ENCODE results near the gene ERCC6L2. TPM values are rescaled to one million over a fixed set of nuclear protein-coding genes. Genes with fewer than 3 reads are reported as not detected.

The ERCC6L2 gene
- total RNA-seq, 2 experiments from 2014 or later: 40.7 to 47.2 TPM

- H3K9me3 Mint-ChIP-seq: peaks cover 12% of the 10 kb centered on the region
- CTCF ChIA-PET: interaction anchor here (0.6 to 1.3 kb wide), 3 partner anchors 10 to 1580 kb away, joined by 3 read pairs; no protein-coding TSS in a partner anchor
- H3K36me3 Mint-ChIP-seq (ENCODE audit: low read depth): peaks cover 30% of the 10 kb centered on the region
- peaks cover 2% of the 10 kb centered on the region for H3K27me3 Mint-ChIP-seq
- no peaks in the 10 kb centered on the region for H3K4me1 Mint-ChIP-seq
- H3K27ac Mint-ChIP-seq: no peak overlapping the region
- DNase-seq: no peak
- no peak overlapping the region for H3K4me3 Mint-ChIP-seq
- POLR2A ChIA-PET: no interaction called here
Observed at GRCh38 chr9:95845751-95846150, 29.7 kb upstream of the ERCC6L2 start.

- H3K9me3 Mint-ChIP-seq: peaks cover 10% of the 10 kb centered on the region
- DNase-seq: no peak
- no peaks in the 10 kb centered on the region for H3K27me3 Mint-ChIP-seq
- CTCF ChIA-PET: interaction anchor here (0.6 to 0.9 kb wide), 3 partner anchors 175 to 397 kb away, joined by 3 read pairs; no protein-coding TSS in a partner anchor
- POLR2A ChIA-PET: no interaction called here
- peaks cover 31% of the 10 kb centered on the region for H3K36me3 Mint-ChIP-seq (ENCODE audit: low read depth)
- peaks cover 14% of the 10 kb centered on the region for H3K4me1 Mint-ChIP-seq
- no peak overlapping the region for H3K27ac Mint-ChIP-seq
- no peak overlapping the region for H3K4me3 Mint-ChIP-seq
Observed at GRCh38 chr9:95848764-95849163, 26.7 kb upstream of the ERCC6L2 start.

GRCh38 chr9:95852059-95853032, 23.1 kb upstream of the ERCC6L2 start:
- peaks cover 31% of the 10 kb centered on the region for H3K36me3 Mint-ChIP-seq (ENCODE audit: low read depth)
- peaks cover 14% of the 10 kb centered on the region for H3K4me1 Mint-ChIP-seq
- no peak for DNase-seq
- CTCF ChIA-PET: interaction anchor here (1.0 to 1.6 kb wide), 3 partner anchors 17 to 30 kb away, joined by 3 read pairs; partner anchors contain the start of gene ERCC6L2
- no peaks in the 10 kb centered on the region for H3K27me3 Mint-ChIP-seq
- H3K4me3 Mint-ChIP-seq: no peak overlapping the region
- POLR2A ChIA-PET: no interaction called here
- H3K27ac Mint-ChIP-seq: no peak overlapping the region
- H3K9me3 Mint-ChIP-seq: peaks cover 7% of the 10 kb centered on the region

- CTCF ChIA-PET: interaction anchor here (0.6 to 1.6 kb wide), 2 partner anchors 32 to 123 kb away, joined by 3 read pairs; no protein-coding TSS in a partner anchor
- no peaks in the 10 kb centered on the region for H3K9me3 Mint-ChIP-seq
- no peak for DNase-seq
- H3K4me1 Mint-ChIP-seq: peaks cover 14% of the 10 kb centered on the region
- H3K27me3 Mint-ChIP-seq: no peaks in the 10 kb centered on the region
- no peak overlapping the region for H3K4me3 Mint-ChIP-seq
- H3K27ac Mint-ChIP-seq: no peak overlapping the region
- H3K36me3 Mint-ChIP-seq (ENCODE audit: low read depth): peaks cover 11% of the 10 kb centered on the region
- POLR2A ChIA-PET: no interaction called here
Observed at GRCh38 chr9:95854386-95855020, 21.0 kb upstream of the ERCC6L2 start.

- Mint-ChIP-seq H3K4me3 (no peak overlapping the region), H3K4me1 (peaks cover 14% of the 10 kb centered on the region), H3K27me3 (no peaks in the 10 kb centered on the region), H3K9me3 (no peaks in the 10 kb centered on the region), H3K36me3 (ENCODE audit: low read depth) (peaks cover 8% of the 10 kb centered on the region), H3K27ac (no peak overlapping the region)
- DNase-seq: no peak
- ChIA-PET POLR2A (no interaction called here), CTCF (no interaction called here)
Observed at GRCh38 chr9:95855961-95856360, 19.5 kb upstream of the ERCC6L2 start.

- peaks cover 10% of the 10 kb centered on the region for H3K4me1 Mint-ChIP-seq
- H3K4me3 Mint-ChIP-seq: no peak overlapping the region
- H3K27me3 Mint-ChIP-seq: peaks cover 1% of the 10 kb centered on the region
- H3K9me3 Mint-ChIP-seq: peaks cover 6% of the 10 kb centered on the region
- peaks cover 9% of the 10 kb centered on the region for H3K36me3 Mint-ChIP-seq (ENCODE audit: low read depth)
- ChIA-PET POLR2A (no interaction called here), CTCF (interaction anchor here (0.9 kb wide), 1 partner anchor 17 kb away, joined by 4 read pairs; no protein-coding TSS in a partner anchor)
- DNase-seq: no peak
- H3K27ac Mint-ChIP-seq: no peak overlapping the region
Observed at GRCh38 chr9:95857124-95857523, 18.4 kb upstream of the ERCC6L2 start.

GRCh38 chr9:95857896-95858295, 17.6 kb upstream of the ERCC6L2 start:
- CTCF ChIA-PET: interaction anchor here (0.9 kb wide), 1 partner anchor 16 kb away, joined by 4 read pairs; no protein-coding TSS in a partner anchor
- POLR2A ChIA-PET: interaction anchor here (0.6 to 0.7 kb wide), 2 partner anchors 63 to 528 kb away, joined by 3 read pairs; no protein-coding TSS in a partner anchor
- no peak overlapping the region for H3K27ac Mint-ChIP-seq

GRCh38 chr9:95862343-95862742, 13.1 kb upstream of the ERCC6L2 start:
- H3K27me3 Mint-ChIP-seq: peaks cover 3% of the 10 kb centered on the region
- DNase-seq: no peak
- CTCF ChIA-PET: no interaction called here
- H3K27ac Mint-ChIP-seq: no peak overlapping the region
- peaks cover 18% of the 10 kb centered on the region for H3K9me3 Mint-ChIP-seq
- H3K36me3 Mint-ChIP-seq (ENCODE audit: low read depth): peaks cover 15% of the 10 kb centered on the region
- POLR2A ChIA-PET: no interaction called here
- H3K4me1 Mint-ChIP-seq: no peaks in the 10 kb centered on the region
- H3K4me3 Mint-ChIP-seq: no peak overlapping the region

More at GRCh38 chr9:95857896-95858295, 17.6 kb upstream of the ERCC6L2 start:
- Mint-ChIP-seq H3K27me3 (peaks cover 3% of the 10 kb centered on the region), H3K36me3 (ENCODE audit: low read depth) (peaks cover 12% of the 10 kb centered on the region), H3K9me3 (peaks cover 11% of the 10 kb centered on the region), H3K4me3 (no peak overlapping the region), H3K4me1 (peaks cover 3% of the 10 kb centered on the region)
- DNase-seq: no peak

- no peaks in the 10 kb centered on the region for H3K4me1 Mint-ChIP-seq
- H3K4me3 Mint-ChIP-seq: no peak overlapping the region
- peaks cover 23% of the 10 kb centered on the region for H3K36me3 Mint-ChIP-seq (ENCODE audit: low read depth)
- H3K27me3 Mint-ChIP-seq: peaks cover 3% of the 10 kb centered on the region
- DNase-seq: no peak
- H3K27ac Mint-ChIP-seq: no peak overlapping the region
- peaks cover 18% of the 10 kb centered on the region for H3K9me3 Mint-ChIP-seq
- CTCF ChIA-PET: interaction anchor here (1.0 kb wide), 1 partner anchor 17 kb away, joined by 3 read pairs; no protein-coding TSS in a partner anchor
- POLR2A ChIA-PET: no interaction called here
Observed at GRCh38 chr9:95864852-95865580, 10.5 kb upstream of the ERCC6L2 start.

GRCh38 chr9:95870352-95870751, 5.1 kb upstream of the ERCC6L2 start:
- Mint-ChIP-seq H3K27me3 (no peaks in the 10 kb centered on the region), H3K4me3 (no peak overlapping the region), H3K27ac (no peak overlapping the region), H3K36me3 (ENCODE audit: low read depth) (peaks cover 55% of the 10 kb centered on the region), H3K9me3 (peaks cover 9% of the 10 kb centered on the region), H3K4me1 (peaks cover 19% of the 10 kb centered on the region)
- DNase-seq: no peak
- ChIA-PET CTCF (no interaction called here), POLR2A (no interaction called here)

GRCh38 chr9:95870906-95871305, 4.6 kb upstream of the ERCC6L2 start:
- Mint-ChIP-seq H3K4me3 (no peak overlapping the region), H3K36me3 (ENCODE audit: low read depth) (peaks cover 57% of the 10 kb centered on the region), H3K4me1 (peaks cover 19% of the 10 kb centered on the region), H3K9me3 (peaks cover 9% of the 10 kb centered on the region), H3K27ac (no peak overlapping the region), H3K27me3 (no peaks in the 10 kb centered on the region)
- POLR2A ChIA-PET: interaction anchor here (0.6 kb wide), 1 partner anchor 48 kb away, joined by 7 read pairs; no protein-coding TSS in a partner anchor
- no peak for DNase-seq
- CTCF ChIA-PET: no interaction called here

- Mint-ChIP-seq H3K27me3 (no peaks in the 10 kb centered on the region), H3K27ac (no peak overlapping the region), H3K36me3 (ENCODE audit: low read depth) (peaks cover 62% of the 10 kb centered on the region), H3K9me3 (peaks cover 10% of the 10 kb centered on the region), H3K4me3 (no peak overlapping the region), H3K4me1 (peaks cover 20% of the 10 kb centered on the region)
- ChIA-PET CTCF (interaction anchor here (0.8 to 1.4 kb wide), 3 partner anchors 17 to 60 kb away, joined by 3 to 4 read pairs (median 3); no protein-coding TSS in a partner anchor), POLR2A (interaction anchor here (0.5 to 1.0 kb wide), 2 partner anchors 132 to 135 kb away, joined by 3 to 4 read pairs; no protein-coding TSS in a partner anchor)
- DNase-seq: no peak
Observed at GRCh38 chr9:95874303-95874988, 1.0 kb upstream of the ERCC6L2 start.

All from activated CD4-positive, alpha-beta T cell treated with anti-CD3 and anti-CD28 coated beads, Interleukin-2, amount 10 ng/mL, durations not matched to agents 7 days and 5 days (primary cell).